HG03066 (cell line): Measurements from ENCODE around the gene CACNG4.

Source experiments
- ATAC-seq: cut with Tn5 transposase; IDR thresholded peaks from one replicate; pipeline ENCODE4 v1.9.1; 2021; ENCODE audit warnings: low read depth; ENCODE audit not compliant: unreplicated experiment

Gene CACNG4

GRCh38 chr17:66983414-66984021, 19.0 kb downstream of the CACNG4 start:
- ATAC-seq: no peak

- ATAC-seq: no peak
Measured at GRCh38 chr17:66984730-66985129, 20.2 kb downstream of the CACNG4 start.

GRCh38 chr17:66985338-66986237, 21.1 kb downstream of the CACNG4 start:
- no peak for ATAC-seq

- no peak for ATAC-seq
Measured at GRCh38 chr17:66986659-66987058, 22.2 kb downstream of the CACNG4 start.

- ATAC-seq: no peak
Measured at GRCh38 chr17:66987059-66987616, 22.6 kb downstream of the CACNG4 start.

- ATAC-seq: no peak
Measured at GRCh38 chr17:66988069-66988798, 23.7 kb downstream of the CACNG4 start.

GRCh38 chr17:66989076-66989475, 24.6 kb downstream of the CACNG4 start:
- ATAC-seq: no peak

GRCh38 chr17:66989579-66989978, 25.1 kb downstream of the CACNG4 start:
- ATAC-seq: no peak

GRCh38 chr17:66990047-66990446, 25.5 kb downstream of the CACNG4 start:
- ATAC-seq: no peak

GRCh38 chr17:66992911-66993442, 28.5 kb downstream of the CACNG4 start:
- no peak for ATAC-seq

GRCh38 chr17:66994361-66994760, 29.9 kb downstream of the CACNG4 start:
- ATAC-seq: no peak

GRCh38 chr17:66994930-66995535, 30.5 kb downstream of the CACNG4 start:
- no peak for ATAC-seq

GRCh38 chr17:66995944-66996343, 31.4 kb downstream of the CACNG4 start:
- ATAC-seq: no peak

- no peak for ATAC-seq
Measured at GRCh38 chr17:66996926-66997325, 32.4 kb downstream of the CACNG4 start.

GRCh38 chr17:67003231-67003630, 38.7 kb downstream of the CACNG4 start:
- no peak for ATAC-seq

- no peak for ATAC-seq
Measured at GRCh38 chr17:67004181-67004580, 39.7 kb downstream of the CACNG4 start.

GRCh38 chr17:67007266-67007665, 42.8 kb downstream of the CACNG4 start:
- no peak for ATAC-seq

GRCh38 chr17:67008101-67008500, 43.6 kb downstream of the CACNG4 start:
- ATAC-seq: no peak

GRCh38 chr17:67011527-67012175, 47.1 kb downstream of the CACNG4 start:
- ATAC-seq: no peak

- no peak for ATAC-seq
Measured at GRCh38 chr17:67013891-67014290, 49.4 kb downstream of the CACNG4 start.
